Muscle layer of colon (tissue), 2 donors: ENCODE measurements around the gene FOXJ3.

Source experiments
- H3K27ac ChIP-seq: one replicate; pipeline ENCODE4 v1.7.0; 2013; ENCODE audit warnings: low read depth, mild to moderate bottlenecking, low read length, moderate library complexity
- H3K27me3 ChIP-seq, 2 donors: one replicate each; pipeline ENCODE4 v1.7.0; 2013; ENCODE audit warnings: low read length in 2 of 2, mild to moderate bottlenecking in 2 of 2; ENCODE audit not compliant: insufficient read depth in 2 of 2, control insufficient read depth in 1 of 2
- H3K36me3 ChIP-seq: one replicate; pipeline ENCODE4 v1.7.0; 2013; ENCODE audit warnings: mild to moderate bottlenecking, low read length; ENCODE audit not compliant: insufficient read depth
- H3K4me1 ChIP-seq: one replicate; pipeline ENCODE4 v1.7.0; 2013; ENCODE audit warnings: mild to moderate bottlenecking, low read length; ENCODE audit not compliant: insufficient read depth
- H3K4me3 ChIP-seq, 2 donors: one replicate each; pipeline ENCODE4 v1.7.0; 2013; ENCODE audit warnings: low read length in 2 of 2, low read depth in 1 of 2, mild to moderate bottlenecking in 1 of 2, moderate library complexity in 1 of 2
- H3K9ac ChIP-seq: one replicate; pipeline ENCODE4 v1.7.0; 2013; ENCODE audit warnings: low read length
- H3K9me3 ChIP-seq: one replicate; pipeline ENCODE4 v1.7.0; 2013; ENCODE audit warnings: mild to moderate bottlenecking, low read length
- donor health status: abdominal sarcoma.
- donor health status: Adenocarcinoma of cecum.

The FOXJ3 gene

DNA sequence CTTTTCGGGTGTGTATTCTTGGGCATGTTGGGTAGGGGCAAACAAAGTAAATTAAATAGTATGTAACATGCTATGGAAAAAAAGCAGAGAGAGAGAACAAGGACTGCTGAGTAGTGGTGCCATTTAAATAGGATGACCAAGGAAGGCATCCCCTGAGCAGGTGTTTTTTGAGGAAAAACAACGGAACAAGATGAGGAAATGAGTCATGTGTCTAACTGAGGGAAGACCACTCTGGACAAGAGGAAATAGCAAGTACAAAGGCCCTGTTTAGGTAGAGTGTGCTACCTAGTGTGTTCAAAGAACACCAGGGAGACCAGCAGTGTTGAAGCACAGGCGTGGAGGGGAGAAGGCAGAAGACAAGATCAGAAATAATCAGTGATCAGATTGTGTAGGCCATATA is 150.4 kb downstream of the FOXJ3 start:
- Histone ChIP-seq H3K4me3 (no peak overlapping the region), H3K27ac (no peak overlapping the region), H3K4me1 (peaks cover 6% of the 10 kb centered on the region), H3K9me3 (no peaks in the 10 kb centered on the region), H3K36me3 (peaks cover 44% of the 10 kb centered on the region), H3K9ac (no peak overlapping the region), H3K27me3 (no peaks in the 10 kb centered on the region)

- peaks cover 13% of the 10 kb centered on the region for H3K4me1 ChIP-seq
- no peaks in the 10 kb centered on the region for H3K9me3 ChIP-seq
- no peak overlapping the region for H3K4me3 ChIP-seq
- H3K9ac ChIP-seq = no peak overlapping the region
- peaks cover 45% of the 10 kb centered on the region for H3K36me3 ChIP-seq
- no peaks in the 10 kb centered on the region for H3K27me3 ChIP-seq
- H3K27ac ChIP-seq = no peak overlapping the region
These were observed 151.1 kb downstream of the FOXJ3 start for GRCh38 chr1:42183957-42184268.

DNA sequence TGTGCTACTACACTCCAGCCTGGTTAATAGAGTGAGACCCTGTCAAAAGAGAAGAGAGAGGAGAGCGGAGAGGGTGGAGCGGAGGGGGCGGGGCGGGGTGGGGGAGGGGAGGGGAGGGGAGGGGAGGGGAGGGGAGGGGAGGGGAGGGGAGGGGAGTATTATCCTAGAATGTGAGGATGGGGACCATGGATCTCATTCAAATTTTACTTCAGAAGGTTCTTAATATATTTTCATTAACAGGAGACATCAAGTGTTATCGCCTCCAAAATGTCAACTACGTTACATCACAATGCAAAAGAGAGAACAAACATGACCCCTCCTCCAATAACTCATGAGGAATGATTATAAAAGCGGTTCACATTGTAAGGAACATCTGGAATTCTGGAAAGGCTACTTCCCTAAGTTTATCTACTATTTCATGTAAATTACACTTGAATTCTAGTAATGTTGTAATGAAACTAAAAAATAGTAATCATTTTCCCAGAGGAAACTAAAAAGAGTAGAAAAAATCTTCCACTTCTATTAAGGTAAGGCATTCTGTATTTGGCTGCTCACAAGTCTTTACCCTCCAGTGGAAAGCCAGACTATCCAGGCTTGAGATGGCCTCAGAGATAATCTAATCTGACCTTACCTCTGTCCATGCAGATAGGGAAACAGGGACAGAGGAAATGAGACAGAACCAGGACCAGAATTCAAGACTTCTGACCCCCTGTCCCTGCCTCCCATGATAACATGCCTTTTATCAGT is 151.7 kb downstream of the FOXJ3 start:
- Histone ChIP-seq H3K4me1 (peaks cover 14% of the 10 kb centered on the region), H3K36me3 (peaks cover 42% of the 10 kb centered on the region), H3K27me3 (no peaks in the 10 kb centered on the region), H3K9ac (no peak overlapping the region), H3K27ac (no peak overlapping the region), H3K9me3 (no peaks in the 10 kb centered on the region), H3K4me3 (no peak overlapping the region)

- Histone ChIP-seq H3K9ac (no peak overlapping the region), H3K4me1 (peaks cover 14% of the 10 kb centered on the region), H3K36me3 (peaks cover 29% of the 10 kb centered on the region), H3K4me3 (no peak overlapping the region), H3K27ac (no peak overlapping the region), H3K9me3 (no peaks in the 10 kb centered on the region), H3K27me3 (no peaks in the 10 kb centered on the region)
These were observed 153.3 kb downstream of the FOXJ3 start for GRCh38 chr1:42181687-42182086.

DNA sequence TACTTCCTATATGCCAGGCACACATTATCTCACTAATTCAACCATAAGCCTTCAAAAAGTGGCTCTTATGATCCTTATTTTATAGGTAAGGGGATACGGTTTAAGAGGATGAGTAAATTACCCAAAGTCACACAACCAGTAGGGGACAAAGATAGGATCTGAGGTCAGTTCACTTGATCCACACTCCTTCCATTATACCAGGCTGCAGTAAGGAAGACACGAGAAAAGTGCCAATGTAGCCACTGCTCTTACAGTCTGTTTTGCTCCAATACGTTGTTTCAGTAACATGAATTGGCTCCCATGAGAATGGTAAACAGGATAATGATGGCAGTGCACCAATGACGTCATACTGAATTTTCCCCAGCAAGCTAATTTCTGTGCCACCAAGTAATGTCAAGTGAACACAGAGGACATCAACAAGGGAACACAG is 155.1 kb downstream of the FOXJ3 start:
- H3K4me1 ChIP-seq = peaks cover 14% of the 10 kb centered on the region
- H3K4me3 ChIP-seq = no peak overlapping the region
- no peaks in the 10 kb centered on the region for H3K9me3 ChIP-seq
- H3K27ac ChIP-seq = no peak overlapping the region
- no peak overlapping the region for H3K9ac ChIP-seq
- H3K27me3 ChIP-seq = no peaks in the 10 kb centered on the region
- peaks cover 28% of the 10 kb centered on the region for H3K36me3 ChIP-seq

GRCh38 chr1:42179275-42179674 is 155.8 kb downstream of the FOXJ3 start:
- Histone ChIP-seq H3K27ac (no peak overlapping the region), H3K36me3 (peaks cover 26% of the 10 kb centered on the region), H3K27me3 (no peaks in the 10 kb centered on the region), H3K4me1 (peaks cover 14% of the 10 kb centered on the region), H3K9ac (no peak overlapping the region), H3K4me3 (no peak overlapping the region), H3K9me3 (no peaks in the 10 kb centered on the region)

DNA sequence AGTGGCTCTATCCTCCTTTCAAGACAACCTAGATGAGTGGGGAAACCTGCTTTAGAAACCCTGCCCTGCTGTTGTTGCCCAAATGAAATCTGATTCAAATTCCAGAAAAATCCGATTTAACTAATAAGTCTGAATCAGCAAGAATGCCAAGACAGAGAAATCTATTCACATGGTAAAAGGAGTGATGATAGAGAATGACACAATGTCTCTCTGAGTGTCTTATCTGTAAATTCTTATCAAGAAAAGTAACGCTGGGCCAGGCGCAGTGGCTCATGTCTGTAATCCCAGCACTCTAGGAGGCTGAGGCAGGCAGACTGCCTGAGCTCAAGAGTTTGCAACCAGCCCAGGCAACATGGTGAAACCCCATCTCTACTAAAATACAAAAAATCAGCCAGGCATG is 156.8 kb downstream of the FOXJ3 start:
- Histone ChIP-seq H3K9me3 (no peaks in the 10 kb centered on the region), H3K36me3 (peaks cover 19% of the 10 kb centered on the region), H3K4me1 (peaks cover 23% of the 10 kb centered on the region), H3K27ac (no peak overlapping the region), H3K4me3 (no peak overlapping the region), H3K27me3 (no peaks in the 10 kb centered on the region), H3K9ac (no peak overlapping the region)

- Histone ChIP-seq H3K27me3 (no peaks in the 10 kb centered on the region), H3K27ac (no peak overlapping the region)
These were observed 157.5 kb downstream of the FOXJ3 start for GRCh38 chr1:42177541-42177981.

GRCh38 chr1:42176902-42177519 is 158.0 kb downstream of the FOXJ3 start:
- Histone ChIP-seq H3K27me3 (no peaks in the 10 kb centered on the region), H3K27ac (no peak overlapping the region), H3K4me1 (peaks cover 32% of the 10 kb centered on the region), H3K36me3 (peaks cover 19% of the 10 kb centered on the region), H3K9ac (no peak overlapping the region), H3K4me3 (no peak overlapping the region), H3K9me3 (no peaks in the 10 kb centered on the region)

More at GRCh38 chr1:42177541-42177981, 157.5 kb downstream of the FOXJ3 start:
- Histone ChIP-seq H3K4me3 (no peak overlapping the region), H3K4me1 (peaks cover 30% of the 10 kb centered on the region), H3K9ac (no peak overlapping the region), H3K36me3 (peaks cover 19% of the 10 kb centered on the region), H3K9me3 (no peaks in the 10 kb centered on the region)

DNA sequence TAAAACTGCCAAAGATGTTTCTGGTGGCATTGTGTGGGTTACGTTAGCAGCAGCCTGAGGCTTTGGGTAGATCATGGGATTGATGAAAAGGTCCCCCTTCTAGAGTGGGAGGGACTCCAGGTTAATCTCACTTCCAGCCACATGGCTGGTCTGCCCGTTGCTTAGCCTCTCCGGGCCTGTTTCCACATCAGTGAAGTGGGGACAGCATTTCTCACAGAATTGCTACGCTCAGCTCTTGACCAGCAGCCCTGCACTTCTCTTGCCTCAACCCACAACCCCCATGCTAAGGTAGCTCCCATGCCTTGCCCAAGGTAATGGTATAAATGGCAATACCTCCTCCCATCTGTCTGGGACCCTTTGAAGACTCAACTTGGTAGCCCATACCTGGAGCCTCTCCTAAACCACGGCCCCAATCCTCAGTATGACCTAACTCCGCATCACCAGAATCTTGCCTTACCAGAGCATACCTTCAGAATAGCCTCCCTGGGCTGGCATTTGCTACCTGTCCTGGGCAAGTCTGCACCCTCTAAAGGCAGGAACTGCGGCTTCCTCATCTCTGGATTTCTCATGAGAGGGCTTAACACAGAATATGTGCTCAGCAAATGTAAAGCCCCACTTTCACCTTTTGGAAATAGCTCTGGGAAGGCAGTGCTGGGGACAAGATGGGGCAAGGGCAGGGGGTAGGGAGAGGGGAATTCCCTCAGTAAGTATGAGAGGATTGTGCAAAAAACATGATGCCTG is 159.6 kb downstream of the FOXJ3 start:
- H3K9ac ChIP-seq = no peak overlapping the region
- no peaks in the 10 kb centered on the region for H3K27me3 ChIP-seq
- peaks cover 9% of the 10 kb centered on the region for H3K36me3 ChIP-seq
- H3K27ac ChIP-seq = no peak overlapping the region
- H3K9me3 ChIP-seq = no peaks in the 10 kb centered on the region
- H3K4me3 ChIP-seq = no peak overlapping the region
- peaks cover 32% of the 10 kb centered on the region for H3K4me1 ChIP-seq

GRCh38 chr1:42173961-42174735 is 160.9 kb downstream of the FOXJ3 start:
- Histone ChIP-seq H3K4me1 (peaks cover 22% of the 10 kb centered on the region), H3K27me3 (no peaks in the 10 kb centered on the region), H3K9me3 (no peaks in the 10 kb centered on the region), H3K9ac (no peak overlapping the region), H3K36me3 (no peaks in the 10 kb centered on the region), H3K27ac (no peak overlapping the region), H3K4me3 (no peak overlapping the region)
